ENCODE results near the gene LGALS7.

DNA sequence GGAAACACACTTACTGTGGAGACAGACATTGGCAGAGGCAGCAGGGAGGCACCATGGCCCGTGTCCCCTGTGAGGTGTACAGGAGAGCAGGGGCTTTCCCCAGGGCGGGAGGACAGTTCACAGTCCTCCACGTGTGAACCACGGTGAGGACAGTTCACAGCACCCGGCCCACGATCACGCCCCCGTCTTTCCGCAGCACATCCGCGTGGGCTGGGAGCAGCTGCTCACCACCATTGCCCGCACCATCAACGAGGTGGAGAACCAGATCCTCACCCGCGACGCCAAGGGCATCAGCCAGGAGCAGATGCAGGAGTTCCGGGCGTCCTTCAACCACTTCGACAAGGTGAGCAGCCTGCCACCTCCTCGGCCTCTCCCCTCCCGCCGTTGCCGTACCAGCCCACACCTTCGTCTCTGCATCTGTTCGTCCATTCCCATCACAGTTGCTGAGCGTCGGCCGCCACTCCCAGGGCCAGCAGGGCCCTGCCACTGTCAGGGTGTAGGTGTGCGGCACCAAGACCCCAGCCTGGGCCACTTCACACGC lies 46.5 kb downstream of the LGALS7 start:
- no peak for TF ChIP-seq POLR2A (IDR thresholded peaks at IDR 0.05; ENCODE audit: low read depth, low read length)
- no peak for TF ChIP-seq TAF1 (IDR thresholded peaks at IDR 0.05; ENCODE audit: low read depth, low read length)
- no peak for TF ChIP-seq PAX5 (IDR thresholded peaks at IDR 0.05; ENCODE audit: insufficient read depth, low read length, severe bottlenecking)
- no peak for TF ChIP-seq POLR2AphosphoS5 (IDR thresholded peaks at IDR 0.05; ENCODE audit: low read depth, low read length)
- TF ChIP-seq SPI1 (IDR thresholded peaks at IDR 0.05; ENCODE audit: low read depth, low read length): no peak

Measured in GM12891 (cell line).